GM12878 (cell line): ENCODE measurements around the gene PCDHB13. TPM values are rescaled to one million over a fixed set of nuclear protein-coding genes. Genes with fewer than 3 reads are reported as not detected.
"Not testable (repeated sequence)": the region's sequence is repeated elsewhere in the genome, so short reads cannot be mapped to it uniquely, and the experiment has no call there.

ENCODE experiments used
- ATAC-seq: fragments of 200-7000 bp; cut with Tn5 transposase; 3 replicates; pipeline ENCODE4 v1.9.1; 2020; ENCODE audit warnings: mild to moderate bottlenecking, moderate library complexity
- BruUV-seq: library from RNA; stranded (reverse); fragments of 400-500 nt; replicated peaks from 2 replicates; lab custom pipeline; 2021; lab: Mats Ljungman, UMichigan
- CTCF ChIA-PET: fragments of 300-600 bp; sonication (Branson Sonifier 250); formaldehyde crosslinking; extraction: SDS; loops from one replicate; lab custom pipeline; 2021; ENCODE audit warnings: inconsistent platforms; lab: Yijun Ruan, JAX
- POLR2A ChIA-PET: fragments of 350-600 bp; formaldehyde crosslinking; extraction: SDS; loops from one replicate; lab custom pipeline; 2021; ENCODE audit warnings: inconsistent platforms; lab: Charles Lee
- RAD21 ChIA-PET: fragments of 300-600 bp; sonication (Branson Sonifier 250); formaldehyde crosslinking; loops from one replicate; lab custom pipeline; 2023; ENCODE audit warnings: antibody characterized with exemption; ENCODE audit not compliant: unreplicated experiment; lab: Charles Lee
- SMC1A ChIA-PET: fragments of 300-600 bp; sonication (Branson Sonifier 250); formaldehyde crosslinking; loops from one replicate; lab custom pipeline; 2023; ENCODE audit not compliant: unreplicated experiment, uncharacterized antibody; lab: Charles Lee
- DNase-seq: peaks from one replicate; pipeline ENCODE4 v3.0.0-alpha.2; 2011; ENCODE audit warnings: low read depth, low spot score
- FAIRE-seq: peaks from 3 replicates; lab custom pipeline; 2011; peaks lifted over from hg19 to GRCh38; lab: Jason Lieb, UNC
- H2AFZ ChIP-seq: 2 replicates; pipeline ENCODE4 v1.6.0; 2011; ENCODE audit warnings: low read depth, low read length, control low read depth; ENCODE audit not compliant: control insufficient read depth
- H3K27ac ChIP-seq: 2 replicates; pipeline ENCODE4 v1.5.1; 2011; ENCODE audit warnings: control low read depth; ENCODE audit not compliant: control insufficient read depth, insufficient read depth
- H3K27me3 ChIP-seq, 2 experiments: replicated peaks in 1 of 2; 2 replicates each; pipeline versions ENCODE4 v1.6.0 to v1.6.1; 2011; ENCODE audit warnings: low read length in 1 of 2; ENCODE audit not compliant: control insufficient read depth in 2 of 2, insufficient read depth in 2 of 2
- H3K36me3 ChIP-seq, 2 experiments: 2 replicates each; pipeline ENCODE4 v1.5.1; 2011; ENCODE audit warnings: low read length in 1 of 2; ENCODE audit not compliant: control insufficient read depth in 2 of 2, insufficient read depth in 2 of 2
- H3K4me1 ChIP-seq: 2 replicates; pipeline ENCODE4 v1.6.1; 2011; ENCODE audit warnings: mild to moderate bottlenecking, low read length, moderate library complexity, mixed read lengths; ENCODE audit not compliant: control insufficient read depth, insufficient read depth
- H3K4me2 ChIP-seq: 2 replicates; pipeline ENCODE4 v1.6.0; 2011; ENCODE audit warnings: control low read depth; ENCODE audit not compliant: control insufficient read depth, insufficient read depth
- H3K4me3 ChIP-seq: fragments of 200-600 bp; sonication (generic); 2 replicates; pipeline ENCODE4 v1.5.1; 2016
- H3K79me2 ChIP-seq: 2 replicates; pipeline ENCODE4 v1.6.0; 2011; ENCODE audit warnings: low read length; ENCODE audit not compliant: control insufficient read depth, insufficient read depth
- H3K9ac ChIP-seq: 2 replicates; pipeline ENCODE4 v1.8.0; 2011; ENCODE audit warnings: low read length, control low read depth, mixed read lengths; ENCODE audit not compliant: control insufficient read depth, insufficient read depth
- H3K9me3 ChIP-seq: replicated peaks from 3 replicates; pipeline ENCODE4 v1.5.1; 2011; ENCODE audit warnings: mild to moderate bottlenecking, low read length; ENCODE audit not compliant: control insufficient read depth, insufficient read depth
- H4K20me1 ChIP-seq: 2 replicates; pipeline ENCODE4 v1.6.0; 2011; ENCODE audit not compliant: control insufficient read depth, insufficient read depth
- WGBS: methylation state at CpG from one replicate; pipeline ENCODE4 v1.1.6; 2016; ENCODE audit warnings: low lambda C conversion rate; ENCODE audit not compliant: insufficient replicate concordance, insufficient coverage; ENCODE audit errors: missing lambda C conversion rate; 5-methylcytosine and 5-hydroxymethylcytosine counted together
- in situ Hi-C: fragments of 300-500 bp; cut with MboI; formaldehyde crosslinking; loops from 9 replicates; pipeline ENCODE4 v1.14.3; 2018; ENCODE audit warnings: mixed read lengths
- intact Hi-C: fragments of 100-400 bp; cut with micrococcal nuclease; formaldehyde crosslinking; loops from one replicate; pipeline ENCODE4 v1.14.2; 2022; ENCODE audit not compliant: unreplicated experiment
- polyA plus RNA-seq, 11 experiments: library from polyadenylated mRNA; depleted of rRNA in 4 of 11; unstranded in 6 of 11; stranded (reverse) in 5 of 11; fragments of >200 nt; fragmentation: Nextera tagmentation in 4 of 11; fragmentation: Illumina TruSeq in 1 of 11; extraction: Ambion mirVana in 4 of 11; extraction: Trizol in 1 of 11; gene quantifications; 1 replicate in 1 of 11; 2 replicates in 10 of 11; pipeline versions ENCODE4 v1.2.1 to v1.2.3, GENCODE V29; 2011 to 2016; ENCODE audit warnings: inconsistent platforms in 2 of 11, missing spikeins in 2 of 11, low read depth in 1 of 11
- total RNA-seq, 4 experiments: library from RNA; depleted of rRNA in 3 of 4; stranded (reverse); fragments of >200 nt in 3 of 4; fragmentation: Illumina TruSeq in 1 of 4; extraction: Trizol in 1 of 4; gene quantifications; 2 replicates each; pipeline versions ENCODE4 v1.2.1 to v1.2.3, GENCODE V29; 2013 to 2021

The PCDHB13 gene
- total and polyA plus RNA-seq, 10 of the 15 experiments (the other 5 are each of a cell fraction or from before 2014, with no cell fraction given), result 0.01 to 0.03 TPM; not detected in 8

GRCh38 chr5:141214583-141214982, 864 bp downstream of the PCDHB13 start:
- H3K27me3 ChIP-seq, H2AFZ ChIP-seq, BruUV-seq, H3K4me1 ChIP-seq, CTCF ChIA-PET, RAD21 ChIA-PET, DNase-seq, H3K4me2 ChIP-seq, ATAC-seq, intact Hi-C loops, H3K4me3 ChIP-seq, H4K20me1 ChIP-seq, H3K9me3 ChIP-seq, POLR2A ChIA-PET, H3K36me3 ChIP-seq, H3K79me2 ChIP-seq, H3K9ac ChIP-seq, SMC1A ChIA-PET, FAIRE-seq, H3K27ac ChIP-seq: not testable (repeated sequence)
- 64% methylated on average over 12 of the region's 12 CpGs for WGBS
- in situ Hi-C loops, result loop anchor here (5.0 to 25.0 kb wide), 2 partner anchors 37 to 348 kb away; partner anchors contain the start of gene PCDHB8

- H2AFZ ChIP-seq, H3K4me1 ChIP-seq, H3K27me3 ChIP-seq, POLR2A ChIA-PET, H3K4me2 ChIP-seq, DNase-seq, intact Hi-C loops, H4K20me1 ChIP-seq, H3K79me2 ChIP-seq, H3K4me3 ChIP-seq, H3K36me3 ChIP-seq, BruUV-seq, H3K9ac ChIP-seq, SMC1A ChIA-PET, H3K27ac ChIP-seq, FAIRE-seq, RAD21 ChIA-PET, ATAC-seq, CTCF ChIA-PET, H3K9me3 ChIP-seq: not testable (repeated sequence)
- WGBS, result 80% methylated on average over 16 of the region's 40 CpGs
- in situ Hi-C loops, result loop anchor here (25.0 kb wide), 1 partner anchor 347 kb away; no protein-coding TSS in a partner anchor
These were observed 1.8 kb downstream of the PCDHB13 start for GRCh38 chr5:141215504-141215903.

GRCh38 chr5:141216035-141216434, 2.3 kb downstream of the PCDHB13 start:
- 76% methylated on average over 17 of the region's 26 CpGs for WGBS
- H2AFZ ChIP-seq, FAIRE-seq, ATAC-seq, H3K9me3 ChIP-seq, SMC1A ChIA-PET, H3K79me2 ChIP-seq, H3K36me3 ChIP-seq, H3K4me2 ChIP-seq, CTCF ChIA-PET, H3K4me3 ChIP-seq, POLR2A ChIA-PET, BruUV-seq, H4K20me1 ChIP-seq, H3K9ac ChIP-seq, H3K27ac ChIP-seq, DNase-seq, H3K27me3 ChIP-seq, H3K4me1 ChIP-seq, RAD21 ChIA-PET, intact Hi-C loops: not testable (repeated sequence)
- in situ Hi-C loops, result loop anchor here (25.0 kb wide), 1 partner anchor 346 kb away; no protein-coding TSS in a partner anchor
